Measurements from ENCODE around the gene CAMK2N1.

The CAMK2N1 gene

GRCh38 chr1:20465187-20465586 lies 20.8 kb downstream of the CAMK2N1 start:
- in situ Hi-C loops (cut with MboI; ENCODE audit: low pct_unique_long_range_greater_than_20kb, low sequenced_read_pairs), result loop anchor here (25.0 kb wide), 1 partner anchor 528 kb away; no protein-coding TSS in a partner anchor

GRCh38 chr1:20463502-20463901 lies 22.5 kb downstream of the CAMK2N1 start:
- in situ Hi-C loops (cut with MboI; ENCODE audit: low pct_unique_long_range_greater_than_20kb, low sequenced_read_pairs), result loop anchor here (25.0 kb wide), 1 partner anchor 526 kb away; no protein-coding TSS in a partner anchor
- DNase-seq, result no peak

More at GRCh38 chr1:20465187-20465586, 20.8 kb downstream of the CAMK2N1 start:
- DNase-seq, result no peak

GRCh38 chr1:20462397-20462796 lies 23.6 kb downstream of the CAMK2N1 start:
- in situ Hi-C loops (cut with MboI; ENCODE audit: low pct_unique_long_range_greater_than_20kb, low sequenced_read_pairs), result loop anchor here (25.0 kb wide), 1 partner anchor 525 kb away; no protein-coding TSS in a partner anchor
- no peak for DNase-seq

GRCh38 chr1:20458717-20459116 lies 27.3 kb downstream of the CAMK2N1 start:
- in situ Hi-C loops (cut with MboI; ENCODE audit: low pct_unique_long_range_greater_than_20kb, low sequenced_read_pairs), result loop anchor here (25.0 kb wide), 1 partner anchor 521 kb away; no protein-coding TSS in a partner anchor
- DNase-seq, result no peak

- in situ Hi-C loops (cut with MboI; ENCODE audit: low pct_unique_long_range_greater_than_20kb, low sequenced_read_pairs), result loop anchor here (25.0 kb wide), 1 partner anchor 517 kb away; no protein-coding TSS in a partner anchor
- no peak for DNase-seq
Observed at GRCh38 chr1:20454004-20454403, 32.0 kb downstream of the CAMK2N1 start.

- in situ Hi-C loops (cut with MboI; ENCODE audit: low pct_unique_long_range_greater_than_20kb, low sequenced_read_pairs), result loop anchor here (25.0 kb wide), 1 partner anchor 513 kb away; no protein-coding TSS in a partner anchor
Observed at GRCh38 chr1:20449735-20450311, 36.2 kb downstream of the CAMK2N1 start.

GRCh38 chr1:20448671-20449071 lies 37.3 kb downstream of the CAMK2N1 start:
- in situ Hi-C loops (cut with MboI; ENCODE audit: low pct_unique_long_range_greater_than_20kb, low sequenced_read_pairs), result no loop called here
- no peak for DNase-seq

More at GRCh38 chr1:20449735-20450311, 36.2 kb downstream of the CAMK2N1 start:
- DNase-seq, result no peak

GRCh38 chr1:20447794-20448193 lies 38.2 kb downstream of the CAMK2N1 start:
- in situ Hi-C loops (cut with MboI; ENCODE audit: low pct_unique_long_range_greater_than_20kb, low sequenced_read_pairs), result no loop called here
- no peak for DNase-seq

GRCh38 chr1:20446796-20447195 lies 39.2 kb downstream of the CAMK2N1 start:
- in situ Hi-C loops (cut with MboI; ENCODE audit: low pct_unique_long_range_greater_than_20kb, low sequenced_read_pairs), result no loop called here
- DNase-seq, result no peak

GRCh38 chr1:20445956-20446355 lies 40.1 kb downstream of the CAMK2N1 start:
- in situ Hi-C loops (cut with MboI; ENCODE audit: low pct_unique_long_range_greater_than_20kb, low sequenced_read_pairs), result no loop called here

GRCh38 chr1:20443703-20444586 lies 42.1 kb downstream of the CAMK2N1 start:
- in situ Hi-C loops (cut with MboI; ENCODE audit: low pct_unique_long_range_greater_than_20kb, low sequenced_read_pairs), result no loop called here
- no peak for DNase-seq

More at GRCh38 chr1:20445956-20446355, 40.1 kb downstream of the CAMK2N1 start:
- DNase-seq, result no peak

- no peak for DNase-seq
Observed at GRCh38 chr1:20442920-20443625, 42.9 kb downstream of the CAMK2N1 start.

GRCh38 chr1:20440785-20441200 lies 45.2 kb downstream of the CAMK2N1 start:
- in situ Hi-C loops (cut with MboI; ENCODE audit: low pct_unique_long_range_greater_than_20kb, low sequenced_read_pairs), result no loop called here
- peak; percentile 32 for DNase-seq

More at GRCh38 chr1:20442920-20443625, 42.9 kb downstream of the CAMK2N1 start:
- in situ Hi-C loops (cut with MboI; ENCODE audit: low pct_unique_long_range_greater_than_20kb, low sequenced_read_pairs), result no loop called here

- DNase-seq, result no peak
- in situ Hi-C loops (cut with MboI; ENCODE audit: low pct_unique_long_range_greater_than_20kb, low sequenced_read_pairs), result no loop called here
Observed at GRCh38 chr1:20439282-20439681, 46.7 kb downstream of the CAMK2N1 start.

GRCh38 chr1:20437640-20438039 lies 48.4 kb downstream of the CAMK2N1 start:
- in situ Hi-C loops (cut with MboI; ENCODE audit: low pct_unique_long_range_greater_than_20kb, low sequenced_read_pairs), result no loop called here
- DNase-seq, result no peak

GRCh38 chr1:20432891-20433290 lies 53.1 kb downstream of the CAMK2N1 start:
- no peak for DNase-seq
- in situ Hi-C loops (cut with MboI; ENCODE audit: low pct_unique_long_range_greater_than_20kb, low sequenced_read_pairs), result no loop called here

Measured in KBM-7 (cell line).